T-helper 1 cell (primary cell): ENCODE data around the gene ELOA.
"Not testable (repeated sequence)": the region's sequence is repeated elsewhere in the genome, so short reads cannot be mapped to it uniquely, and the experiment has no call there.

Experiments used
- DNase-seq, 5 donors: peaks; one replicate each; pipeline ENCODE4 v3.0.0-alpha.2; 2012 to 2020

Gene ELOA

GRCh38 chr1:23787701-23788100 lies 44.4 kb downstream of the ELOA start:
- no peak for DNase-seq

- no peak for DNase-seq
Observed at GRCh38 chr1:23788695-23789094, 45.4 kb downstream of the ELOA start.

DNA sequence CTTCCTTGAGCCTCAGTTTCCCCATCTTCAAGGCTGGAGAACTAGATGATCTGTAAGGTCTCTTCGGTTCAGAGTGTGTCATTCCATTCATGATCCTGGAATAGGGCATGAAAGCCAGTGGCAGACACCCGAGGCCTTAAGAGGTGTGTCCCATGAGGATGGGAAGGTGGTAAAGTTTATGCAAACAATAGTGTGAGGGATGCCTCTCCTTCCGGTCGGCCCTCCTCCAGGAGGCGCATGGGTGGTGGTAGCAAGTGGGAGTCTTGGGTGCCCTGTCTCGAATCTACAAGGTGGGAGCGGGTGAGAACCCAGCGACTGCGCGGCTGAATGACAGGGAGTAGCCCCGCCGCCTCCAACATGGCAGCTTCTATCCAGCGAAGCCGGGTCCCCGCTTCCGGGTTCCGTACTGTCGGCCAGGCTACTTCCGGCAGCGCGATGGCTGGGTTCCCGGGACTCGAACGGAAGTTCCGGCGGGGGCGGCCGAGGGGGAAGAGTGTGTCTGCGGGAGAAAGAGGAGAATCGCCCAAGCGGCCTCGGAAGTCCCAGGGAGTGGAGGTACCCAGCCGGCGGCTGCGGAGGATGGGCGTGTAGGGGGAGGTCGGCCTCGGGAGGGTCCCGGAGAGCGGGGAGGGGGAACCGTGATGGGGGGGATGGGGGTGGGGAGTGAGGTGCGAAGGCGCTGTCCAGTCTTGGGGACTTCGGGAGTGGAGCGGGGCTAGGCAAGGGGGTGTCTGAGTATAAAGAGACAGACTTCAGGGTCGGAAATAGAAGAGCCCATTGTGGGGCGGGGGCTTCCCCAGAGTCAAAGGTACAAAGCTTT lies 47.6 kb downstream of the ELOA start, which contains the start of gene LYPLA2:
LYPLA2 (plus strand) TSS at position 450 of the 820 bp plus-strand sequence. CDS start 1,538 bp downstream, outside the sequence.
- peak; percentile 74 to 87 (median 81) for DNase-seq

DNA sequence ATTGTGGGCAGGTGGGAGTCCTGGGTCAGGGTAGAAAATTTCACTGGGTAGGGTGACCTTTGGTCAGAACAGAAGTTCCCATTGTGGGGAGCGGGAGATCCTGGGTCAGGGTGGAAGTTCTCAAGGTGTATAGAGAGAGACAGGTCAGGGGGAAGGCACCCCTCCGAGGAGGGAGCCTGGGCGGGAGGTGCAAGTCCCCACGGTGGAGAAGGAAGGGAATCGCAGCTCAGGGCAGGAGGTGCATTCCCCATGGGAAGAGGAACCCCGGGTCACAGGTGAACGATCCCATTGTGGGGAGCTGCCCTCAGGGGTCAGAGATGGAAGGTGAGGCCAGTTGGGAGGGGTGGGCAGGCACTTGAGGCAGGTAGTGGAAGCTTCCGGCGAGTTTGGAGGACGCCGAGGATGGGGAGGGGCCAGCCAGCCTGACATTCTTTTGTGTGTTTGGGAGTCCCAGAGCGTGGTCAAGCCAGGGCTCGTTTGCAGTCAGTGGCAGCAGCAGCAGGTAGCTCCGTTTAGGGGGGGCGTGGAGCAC lies 48.3 kb downstream of the ELOA start:
- no peak for DNase-seq

DNA sequence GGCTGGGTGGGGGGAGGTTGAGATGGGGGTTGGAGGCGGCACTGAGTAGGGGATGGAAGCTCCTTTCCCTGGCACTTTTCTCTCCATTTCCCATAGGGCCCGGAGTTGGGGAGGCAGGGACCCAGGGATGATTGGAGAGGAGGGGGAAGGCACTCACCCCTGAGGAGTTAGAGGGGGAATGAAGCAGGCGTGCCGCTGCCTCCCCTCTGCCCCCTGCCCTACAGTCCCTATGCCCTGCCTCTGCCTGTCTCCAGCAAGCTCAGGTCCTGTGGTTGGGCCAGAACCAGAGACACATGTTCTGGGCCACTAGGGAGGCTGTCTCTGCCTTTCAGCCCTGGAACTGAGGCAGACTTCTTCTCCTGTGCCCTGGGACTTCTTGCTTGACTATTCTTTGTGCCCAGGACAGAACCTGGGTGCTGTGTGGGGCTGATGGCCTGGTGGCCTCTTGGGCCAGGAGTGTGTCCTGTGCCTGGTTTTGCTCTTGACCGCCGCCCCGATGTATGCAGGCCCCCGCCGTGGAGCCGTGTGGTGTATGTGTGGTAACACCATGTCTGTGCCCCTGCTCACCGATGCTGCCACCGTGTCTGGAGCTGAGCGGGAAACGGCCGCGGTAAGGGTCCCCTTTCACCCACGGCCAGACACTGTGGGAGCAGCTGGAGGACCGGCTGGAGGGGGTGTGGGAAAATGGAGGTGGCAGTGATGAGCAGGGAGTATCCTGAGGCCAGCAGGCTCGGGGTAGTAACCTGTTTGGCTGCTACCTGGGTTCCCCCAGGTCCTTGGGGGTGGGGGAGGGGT lies 49.1 kb downstream of the ELOA start:
- DNase-seq: no peak

DNA sequence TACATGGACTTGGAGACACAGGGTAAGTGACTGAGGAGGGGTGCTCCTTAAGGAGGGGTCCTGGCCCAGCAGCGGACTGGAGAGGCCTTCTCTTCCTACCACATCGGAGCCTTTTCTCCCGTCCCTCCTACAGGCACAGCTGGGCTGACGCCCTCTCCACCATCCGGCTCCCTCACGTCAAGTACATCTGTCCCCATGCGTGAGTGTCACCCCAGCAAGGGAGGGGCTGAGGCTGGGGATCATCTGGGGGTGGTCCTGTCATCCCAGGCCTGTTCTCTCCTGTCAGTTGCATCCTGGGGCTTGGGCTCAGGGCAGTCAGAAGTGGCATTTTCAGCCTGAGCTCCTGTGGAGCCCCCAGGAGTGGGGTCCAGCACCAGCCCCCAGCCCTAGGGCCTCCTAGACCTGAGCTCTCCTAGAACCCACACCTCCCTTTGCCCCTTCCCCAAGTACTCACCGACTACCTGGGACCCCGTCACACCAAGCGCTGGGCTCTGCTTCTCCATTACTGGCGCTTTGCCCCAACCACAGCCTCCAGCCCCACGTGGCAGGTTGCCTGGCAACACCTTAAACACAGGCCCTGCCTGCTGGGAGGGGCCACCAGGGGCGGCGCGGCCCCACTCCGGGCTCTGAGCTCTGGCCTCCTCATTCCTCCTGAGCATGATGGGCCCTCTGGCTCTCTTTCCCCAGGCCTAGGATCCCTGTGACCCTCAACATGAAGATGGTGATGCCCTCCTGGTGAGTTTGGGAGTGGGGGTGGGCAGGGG lies 49.9 kb downstream of the ELOA start:
- peak in 1 of 5 donors; percentile 43 for DNase-seq

DNA sequence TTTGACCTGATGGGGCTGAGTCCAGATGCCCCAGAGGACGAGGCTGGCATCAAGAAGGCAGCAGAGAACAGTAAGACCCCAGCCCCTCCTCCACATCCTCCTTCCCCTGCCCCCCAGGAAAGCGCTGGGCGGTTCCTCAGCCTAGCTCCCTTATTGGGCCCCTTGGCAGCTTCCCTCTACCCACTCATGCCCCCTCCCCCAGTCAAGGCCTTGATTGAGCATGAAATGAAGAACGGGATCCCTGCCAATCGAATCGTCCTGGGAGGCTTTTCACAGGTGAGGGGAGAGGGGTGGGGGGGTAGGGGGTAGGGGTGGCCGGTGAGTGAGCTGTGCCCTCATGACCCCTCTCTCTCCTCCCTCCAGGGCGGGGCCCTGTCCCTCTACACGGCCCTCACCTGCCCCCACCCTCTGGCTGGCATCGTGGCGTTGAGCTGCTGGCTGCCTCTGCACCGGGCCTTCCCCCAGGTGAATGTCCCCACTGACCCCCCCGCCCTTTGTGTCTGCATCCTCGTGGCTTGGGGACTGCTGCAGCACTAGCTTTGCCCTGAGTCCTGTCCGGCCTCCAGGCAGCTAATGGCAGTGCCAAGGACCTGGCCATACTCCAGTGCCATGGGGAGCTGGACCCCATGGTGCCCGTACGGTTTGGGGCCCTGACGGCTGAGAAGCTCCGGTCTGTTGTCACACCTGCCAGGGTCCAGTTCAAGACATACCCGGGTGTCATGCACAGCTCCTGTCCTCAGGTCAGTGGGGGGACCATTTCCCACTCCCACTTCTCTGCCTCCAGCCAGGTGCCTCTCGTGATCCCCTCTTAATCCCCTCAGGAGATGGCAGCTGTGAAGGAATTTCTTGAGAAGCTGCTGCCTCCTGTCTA lies 50.8 kb downstream of the ELOA start:
- no peak for DNase-seq

- not testable (repeated sequence) for DNase-seq
Observed at GRCh38 chr1:23794732-23795182, 51.5 kb downstream of the ELOA start.

DNA sequence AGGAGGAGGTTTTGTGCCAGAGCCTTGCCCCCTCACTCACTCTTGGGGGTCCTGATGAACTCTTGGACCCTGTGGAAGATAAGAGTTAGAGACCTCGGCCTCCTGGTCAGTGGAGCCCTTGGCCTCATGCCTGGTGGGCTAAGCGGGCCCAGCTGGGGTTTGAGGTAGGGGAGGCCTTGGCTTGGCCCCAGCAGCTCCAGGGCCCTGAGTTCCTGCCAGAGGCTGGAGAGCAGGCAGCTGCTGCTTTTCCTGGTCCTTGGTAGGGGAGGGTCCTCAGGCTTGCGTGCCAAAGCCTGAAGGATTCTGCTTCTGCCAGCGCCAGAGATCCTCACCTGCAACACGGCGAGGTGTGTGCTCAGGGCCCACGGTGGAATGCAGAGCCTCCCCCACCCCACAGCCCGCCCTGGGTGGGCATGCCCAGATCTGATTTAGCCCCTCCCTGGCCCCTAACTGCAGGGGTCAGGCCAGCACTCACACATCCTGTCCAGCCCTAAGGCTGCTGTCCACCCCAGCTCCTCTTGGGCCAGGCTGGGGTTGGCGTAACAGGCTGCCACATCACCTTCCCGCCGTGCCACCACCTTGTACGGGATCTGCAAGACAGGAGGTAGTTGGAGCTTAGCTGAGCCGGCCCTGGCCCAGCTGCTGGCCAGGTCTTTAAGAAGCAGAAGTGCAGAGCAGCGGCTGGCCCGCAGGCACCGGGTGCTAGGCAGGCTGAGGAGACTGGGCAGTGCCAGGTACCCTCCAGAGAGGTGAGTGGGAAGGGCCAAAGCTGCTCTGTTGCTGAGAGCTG lies 52.6 kb downstream of the ELOA start:
- no peak for DNase-seq

DNA sequence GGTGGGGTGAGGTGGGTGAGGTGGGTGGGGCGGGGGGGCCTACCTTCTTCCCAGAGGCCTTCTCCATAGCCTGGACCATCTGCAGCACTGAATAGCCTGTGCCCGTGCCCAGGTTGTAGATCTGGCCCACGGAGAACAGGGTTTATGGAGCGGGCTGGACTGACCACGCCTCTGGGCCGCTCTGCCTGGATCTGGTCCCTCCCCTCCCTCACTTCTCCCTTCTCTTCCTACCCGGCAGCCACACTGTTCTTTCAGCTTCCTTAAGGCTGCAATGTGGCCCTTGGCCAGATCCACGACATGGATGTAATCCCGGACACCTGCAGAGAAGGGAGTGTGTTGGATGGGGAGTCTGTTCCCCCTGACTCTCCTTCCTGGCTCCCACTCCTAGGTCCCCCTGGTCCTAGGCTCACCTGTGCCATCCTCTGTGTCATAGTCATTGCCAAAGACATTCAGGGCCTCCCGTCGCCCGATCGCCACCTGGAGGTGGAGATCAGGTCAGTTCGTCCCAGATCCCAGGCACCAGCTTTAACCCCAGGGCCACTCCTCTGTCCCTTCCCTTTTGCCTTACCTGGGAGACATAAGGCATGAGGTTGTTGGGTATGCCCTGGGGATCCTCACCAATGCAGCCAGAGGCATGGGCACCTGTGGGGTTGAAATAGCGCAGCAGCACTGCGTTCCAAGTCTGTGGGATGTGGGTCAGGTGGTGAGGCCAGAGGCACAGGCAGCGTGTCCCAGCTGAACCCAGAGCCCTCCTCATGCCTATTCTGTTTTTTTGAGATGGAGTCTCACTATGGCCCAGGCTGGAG lies 53.4 kb downstream of the ELOA start:
- no peak for DNase-seq

DNA sequence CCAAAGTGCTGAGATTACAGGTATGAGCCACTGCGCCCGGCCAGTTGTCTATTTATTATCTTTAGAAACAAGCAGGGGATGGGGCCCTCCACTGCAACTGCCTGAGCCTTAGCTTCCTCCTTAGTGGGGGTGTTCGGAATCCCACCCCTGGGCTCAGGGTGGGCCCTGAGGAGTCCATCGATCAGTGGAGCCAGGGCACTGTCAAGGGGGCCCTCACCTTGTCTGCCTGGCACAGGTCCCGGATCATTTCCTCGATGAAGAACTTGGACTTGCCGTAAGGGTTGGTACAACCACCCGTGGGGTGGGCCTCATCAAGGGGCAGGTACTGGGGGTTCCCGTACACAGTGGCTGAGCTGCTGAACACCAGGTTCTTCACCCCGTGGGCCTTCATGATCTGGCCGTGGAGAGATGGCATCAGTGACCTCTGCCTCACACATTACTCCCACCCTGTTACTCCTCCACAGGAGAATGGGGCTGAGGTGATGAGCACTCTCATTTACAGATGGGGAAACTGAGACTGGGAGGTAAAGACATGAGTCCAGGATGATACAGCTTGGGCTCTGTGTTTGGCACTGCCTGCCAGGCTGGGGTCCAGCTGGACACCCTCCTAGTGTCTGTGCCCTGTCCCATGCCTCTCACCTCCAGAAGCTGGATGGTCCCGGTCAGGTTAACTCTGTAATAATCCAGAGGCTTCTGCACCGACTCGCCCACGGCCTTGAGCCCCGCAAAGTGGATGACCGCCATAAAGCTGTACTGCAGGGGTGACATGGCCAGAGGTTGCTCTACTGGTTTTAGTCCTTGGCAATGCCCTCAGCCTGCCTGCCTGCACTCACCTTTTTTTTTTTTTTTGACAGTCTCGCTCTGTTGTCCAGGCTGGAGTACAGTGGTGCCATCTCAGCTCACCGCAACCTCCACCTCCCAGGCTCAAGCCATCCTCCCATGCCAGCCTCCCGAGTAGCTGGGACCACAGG lies 54.5 kb downstream of the ELOA start:
- no peak for DNase-seq

GRCh38 chr1:23798662-23799142 lies 55.4 kb downstream of the ELOA start:
- no peak for DNase-seq

GRCh38 chr1:23799255-23799569 lies 55.9 kb downstream of the ELOA start:
- DNase-seq: no peak

DNA sequence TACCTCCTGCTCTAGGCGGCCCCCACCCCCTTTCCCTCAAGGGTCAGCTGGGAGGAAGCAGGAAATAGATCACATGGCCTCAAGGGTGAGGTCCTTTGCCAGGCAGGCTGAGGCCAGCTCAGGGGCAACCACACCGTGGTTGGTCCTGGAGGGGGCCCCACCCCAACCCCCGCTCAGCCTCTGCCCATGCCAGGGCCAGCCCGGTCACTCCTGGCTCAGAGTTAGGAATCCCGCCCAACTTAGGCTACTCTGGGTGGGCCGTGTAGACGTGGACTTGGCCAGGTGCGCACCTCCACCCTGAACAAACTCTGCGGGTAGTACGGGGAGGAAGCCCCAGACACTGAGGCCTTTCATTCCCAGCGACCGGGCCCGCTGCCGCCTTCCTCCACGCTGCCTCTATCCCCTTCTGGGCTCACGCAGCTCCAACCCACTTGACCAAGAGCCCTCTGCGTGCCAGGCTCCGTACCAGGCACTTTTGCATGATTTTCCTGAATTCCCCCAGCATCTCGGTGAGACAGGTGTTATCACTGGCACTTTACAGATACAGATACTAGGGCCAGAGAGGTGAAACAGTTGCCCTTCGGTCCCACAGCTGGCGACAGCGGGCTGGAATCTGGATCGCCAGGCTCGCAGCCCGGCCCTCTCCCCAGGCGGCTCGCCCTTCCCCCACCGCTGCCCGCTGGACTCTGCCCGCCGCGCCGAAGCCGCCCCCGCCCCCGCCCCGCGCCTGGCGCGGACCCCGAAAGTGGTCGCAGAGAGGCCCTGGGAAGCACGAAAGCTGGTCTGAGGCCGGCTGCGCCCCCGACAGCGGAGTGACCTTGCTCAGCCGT lies 56.5 kb downstream of the ELOA start:
- DNase-seq: peak in 1 of 5 donors; percentile 15

DNA sequence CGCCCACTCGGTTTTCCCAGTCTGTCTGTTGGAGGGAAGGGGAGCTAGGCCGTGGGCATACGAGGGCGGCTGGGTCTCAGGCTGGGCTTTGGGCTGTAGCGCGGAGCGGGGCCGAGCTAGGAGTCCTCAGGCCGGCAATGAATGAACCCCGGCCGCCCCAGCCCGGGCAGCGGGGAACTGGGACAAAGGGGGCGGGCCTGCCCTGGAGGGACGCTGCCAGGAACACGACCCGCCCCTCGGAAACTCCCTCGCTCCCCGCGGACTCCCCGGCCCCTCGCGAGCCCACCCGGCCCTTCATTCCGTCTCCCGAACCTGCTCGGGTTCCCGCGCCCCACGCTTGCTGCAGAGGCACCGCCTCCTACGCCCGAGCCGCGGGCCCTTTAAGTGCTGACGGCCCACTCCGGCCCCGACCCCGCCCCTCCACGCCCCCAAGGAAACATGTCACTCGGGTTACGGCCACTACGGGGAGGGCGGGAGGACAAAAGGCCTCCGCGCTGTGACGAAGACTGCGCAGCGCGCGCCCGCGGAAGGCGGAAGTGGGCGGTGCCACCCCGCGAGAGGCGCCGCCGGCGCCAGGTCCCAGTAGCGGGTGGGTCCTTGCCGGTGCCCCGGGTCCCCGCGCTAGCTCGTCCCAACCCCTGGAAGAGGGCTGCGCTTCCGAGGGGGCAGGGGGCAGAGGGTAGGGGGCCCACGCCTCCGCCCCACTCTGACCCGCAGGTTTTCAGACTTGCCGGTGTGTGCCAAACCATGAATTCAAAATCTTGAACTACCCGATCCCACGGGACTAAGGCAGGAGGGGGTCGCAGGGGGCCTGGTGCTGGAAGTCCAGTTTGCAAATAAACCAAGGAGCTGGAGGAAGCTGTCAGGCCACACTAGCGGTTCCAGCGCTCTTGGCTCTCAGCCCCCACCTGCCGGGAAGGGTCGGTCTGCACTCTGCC lies 57.4 kb downstream of the ELOA start, which contains the start of gene GALE:
GALE (minus strand) TSS at position 355 of the 938 bp plus-strand sequence. CDS start 1,747 bp downstream, outside the sequence.
- peak; percentile 95 to 99 (median 96) for DNase-seq

GRCh38 chr1:23801338-23801748 lies 58.1 kb downstream of the ELOA start:
- DNase-seq: no peak
